HepG2 (cell line): Measurements from ENCODE around the gene NBPF4. TPM values are rescaled to one million over a fixed set of nuclear protein-coding genes. Genes with fewer than 3 reads are reported as not detected.
"Not testable (repeated sequence)": the region's sequence is repeated elsewhere in the genome, so short reads cannot be mapped to it uniquely, and the experiment has no call there.

Experiments
- ATAC-seq: fragments of 200-7000 bp; cut with Tn5 transposase; 3 replicates; pipeline ENCODE4 v1.9.1; 2020; ENCODE audit warnings: mild to moderate bottlenecking, moderate library complexity
- BruUV-seq: library from RNA; stranded (reverse); fragments of 400-500 nt; replicated peaks from 2 replicates; lab custom pipeline; 2021; lab: Mats Ljungman, UMichigan
- CTCF ChIA-PET: fragments of 300-600 bp; formaldehyde crosslinking; extraction: SDS; loops from one replicate; lab custom pipeline; 2021; ENCODE audit warnings: low total read pairs, inconsistent platforms, low intra/inter-chr PET ratio; lab: Yijun Ruan, JAX
- POLR2A ChIA-PET: fragments of 350-600 bp; sonication (Branson Sonifier 250); formaldehyde crosslinking; loops from one replicate; lab custom pipeline; 2020; ENCODE audit warnings: antibody characterized with exemption, inconsistent platforms; lab: Yijun Ruan, JAX
- DNase-seq: peaks from one replicate; pipeline ENCODE4 v3.0.0-alpha.2; 2015; ENCODE audit warnings: low spot score
- FAIRE-seq: peaks from 3 replicates; lab custom pipeline; 2011; peaks lifted over from hg19 to GRCh38; lab: Jason Lieb, UNC
- H2AFZ ChIP-seq: one replicate; pipeline ENCODE4 v1.6.1; 2011; ENCODE audit warnings: low read length, inconsistent platforms
- H3K27ac ChIP-seq: fragments of 300-600 bp; 3 replicates; pipeline ENCODE4 v1.8.0; 2011; ENCODE audit warnings: mixed run types, mild to moderate bottlenecking, mixed read lengths, low read length, inconsistent platforms; ENCODE audit not compliant: insufficient read depth; ENCODE audit errors: extremely low read length
- H3K27me3 ChIP-seq, 2 experiments: fragments of 200-600 bp in 1 of 2; 2 replicates in 1 of 2; 3 replicates in 1 of 2; pipeline versions ENCODE4 v1.6.0 to v1.8.0; 2011; ENCODE audit warnings: low read length in 2 of 2, mild to moderate bottlenecking in 2 of 2, moderate library complexity in 2 of 2, inconsistent platforms in 1 of 2; ENCODE audit not compliant: insufficient read depth in 2 of 2, control insufficient read depth in 1 of 2
- H3K36me3 ChIP-seq, 2 experiments: fragments of 200-600 bp in 1 of 2; replicated peaks in 1 of 2; 2 replicates in 1 of 2; 3 replicates in 1 of 2; pipeline versions ENCODE4 v1.5.1 to v1.8.0; 2011; ENCODE audit warnings: low read length in 2 of 2, inconsistent platforms in 1 of 2; ENCODE audit not compliant: insufficient read depth in 2 of 2, control insufficient read depth in 1 of 2
- H3K4me1 ChIP-seq: 2 replicates; pipeline ENCODE4 v1.5.1; 2012; ENCODE audit warnings: low read length, inconsistent platforms; ENCODE audit not compliant: insufficient read depth
- H3K4me2 ChIP-seq: 2 replicates; pipeline ENCODE4 v1.6.0; 2011; ENCODE audit warnings: low read depth, low read length, inconsistent platforms
- H3K4me3 ChIP-seq, 3 experiments: fragments of 200-600 bp in 1 of 3; sonication (generic), shearing (Covaris generic) in 1 of 3; replicated peaks in 1 of 3; 2 replicates each; pipeline ENCODE4 v1.5.1; 2011 to 2016; ENCODE audit warnings: low read length in 3 of 3, inconsistent platforms in 2 of 3, low read depth in 2 of 3, mild to moderate bottlenecking in 2 of 3, control low read depth in 1 of 3, mixed read lengths in 1 of 3; ENCODE audit not compliant: insufficient read depth in 1 of 3
- H3K79me2 ChIP-seq: one replicate; pipeline ENCODE4 v1.6.1; 2011; ENCODE audit warnings: low read length, inconsistent platforms; ENCODE audit not compliant: insufficient read depth
- H3K9ac ChIP-seq: 2 replicates; pipeline ENCODE4 v1.6.0; 2011; ENCODE audit warnings: mild to moderate bottlenecking, low read depth, low read length, inconsistent platforms; ENCODE audit not compliant: insufficient read depth
- H3K9me3 ChIP-seq: 2 replicates; pipeline ENCODE4 v1.5.1; 2012; ENCODE audit warnings: mild to moderate bottlenecking, low read length
- H4K20me1 ChIP-seq: 2 replicates; pipeline ENCODE4 v1.6.0; 2011; ENCODE audit warnings: inconsistent platforms, mild to moderate bottlenecking, low read length, moderate library complexity; ENCODE audit not compliant: insufficient read depth
- WGBS: methylation state at CpG from one replicate; pipeline ENCODE4 v1.1.6; 2017; ENCODE audit warnings: low lambda C conversion rate; 5-methylcytosine and 5-hydroxymethylcytosine counted together
- in situ Hi-C: cut with HindIII; loops from 2 replicates; pipeline ENCODE4 v1.10.0; 2017; ENCODE audit warnings: low pct_unique_long_range_greater_than_20kb; ENCODE audit not compliant: extremely low pct_ligation_motif_present
- intact Hi-C: fragments of 100-400 bp; cut with micrococcal nuclease; formaldehyde crosslinking; loops from one replicate; pipeline ENCODE4 v1.10.0; 2022; ENCODE audit not compliant: unreplicated experiment
- polyA plus RNA-seq, 8 experiments: library from polyadenylated mRNA; depleted of rRNA in 3 of 8; stranded (reverse) in 7 of 8; unstranded in 1 of 8; fragments of >200 nt; fragmentation: Illumina TruSeq in 4 of 8; extraction: Trizol in 4 of 8; gene quantifications; 2 replicates each; pipeline versions ENCODE4 v1.2.1 to v1.2.3, GENCODE V29; 2011 to 2016; ENCODE audit warnings: low read depth in 4 of 8, missing spikeins in 1 of 8, mixed read lengths in 1 of 8; ENCODE audit not compliant: insufficient read depth in 1 of 8
- total RNA-seq, 5 experiments: library from RNA; depleted of rRNA; stranded (reverse); fragments of >200 nt; fragmentation: Illumina TruSeq; extraction: Trizol; gene quantifications; 2 replicates each; pipeline ENCODE4 v1.2.3, GENCODE V29; 2016; ENCODE audit warnings: low read depth in 1 of 5

NBPF4 gene
- total and polyA plus RNA-seq, 2 of the 13 experiments (the other 11 are each of a cell fraction or from before 2014, with no cell fraction given) = not detected

DNA sequence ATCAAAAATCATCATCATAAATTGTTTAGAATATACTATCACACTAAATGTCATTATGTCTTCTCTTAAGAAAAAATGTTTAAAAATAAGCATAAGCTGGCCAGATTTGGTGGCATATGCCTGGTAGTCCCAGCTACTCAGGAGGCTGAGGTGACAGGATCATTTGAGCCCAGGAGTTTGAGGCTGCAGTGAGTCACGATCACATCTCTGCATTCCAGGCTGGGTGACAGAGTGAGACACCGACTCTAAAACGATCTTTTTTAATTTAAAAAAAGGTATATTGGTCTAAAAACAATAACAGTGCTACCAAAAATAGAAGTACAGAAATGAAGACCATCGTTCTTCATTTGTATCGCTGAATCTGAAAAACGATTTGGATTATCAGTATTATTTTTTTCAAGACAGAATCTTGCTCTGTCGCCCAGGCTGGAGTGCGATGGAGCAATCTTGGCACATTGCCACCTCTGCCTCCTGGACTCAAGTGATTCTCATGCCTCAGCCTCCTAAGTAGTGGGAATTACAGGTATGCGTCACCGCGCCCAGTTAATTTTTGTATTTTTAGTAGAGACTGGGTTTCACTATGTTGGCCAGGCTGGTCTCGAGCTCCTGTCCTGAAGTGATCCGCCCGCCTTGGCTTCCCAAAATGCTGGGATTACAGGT is 26.2 kb downstream of the NBPF4 start:
- BruUV-seq, H3K9me3 ChIP-seq, H2AFZ ChIP-seq, H3K4me2 ChIP-seq, H3K27me3 ChIP-seq, ATAC-seq, H3K36me3 ChIP-seq, H3K4me3 ChIP-seq, H4K20me1 ChIP-seq, H3K9ac ChIP-seq, H3K79me2 ChIP-seq, DNase-seq, H3K4me1 ChIP-seq, POLR2A ChIA-PET, CTCF ChIA-PET, intact Hi-C loops, in situ Hi-C loops, FAIRE-seq, H3K27ac ChIP-seq: not testable (repeated sequence)
- 42% methylated on average over 14 of the region's 14 CpGs for WGBS

DNA sequence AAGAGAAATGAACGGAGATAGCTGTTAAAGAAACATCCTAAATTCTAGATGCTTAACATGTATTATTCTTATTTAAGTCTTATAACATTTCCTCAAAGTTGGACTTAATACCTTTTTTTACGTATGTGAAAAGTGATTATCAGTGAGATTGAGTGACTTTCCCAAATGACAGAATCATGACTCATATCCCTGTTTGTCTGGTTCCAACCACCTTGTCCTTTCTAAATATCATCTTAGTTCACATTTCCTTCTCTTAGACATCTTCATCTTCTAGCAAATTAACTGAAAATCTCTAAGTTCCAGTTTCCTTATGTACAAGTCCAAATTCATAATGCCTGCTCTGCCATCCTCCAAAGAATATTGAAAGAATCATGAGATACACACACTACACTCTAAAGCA is 26.9 kb downstream of the NBPF4 start:
- H3K27me3 ChIP-seq, H3K79me2 ChIP-seq, ATAC-seq, H2AFZ ChIP-seq, H3K4me3 ChIP-seq, in situ Hi-C loops, H4K20me1 ChIP-seq, CTCF ChIA-PET, H3K9ac ChIP-seq, H3K9me3 ChIP-seq, POLR2A ChIA-PET, H3K4me2 ChIP-seq, intact Hi-C loops, BruUV-seq, DNase-seq, FAIRE-seq, H3K4me1 ChIP-seq, H3K36me3 ChIP-seq, H3K27ac ChIP-seq: not testable (repeated sequence)
- 2% methylated on average over 2 of the region's 2 CpGs for WGBS

DNA sequence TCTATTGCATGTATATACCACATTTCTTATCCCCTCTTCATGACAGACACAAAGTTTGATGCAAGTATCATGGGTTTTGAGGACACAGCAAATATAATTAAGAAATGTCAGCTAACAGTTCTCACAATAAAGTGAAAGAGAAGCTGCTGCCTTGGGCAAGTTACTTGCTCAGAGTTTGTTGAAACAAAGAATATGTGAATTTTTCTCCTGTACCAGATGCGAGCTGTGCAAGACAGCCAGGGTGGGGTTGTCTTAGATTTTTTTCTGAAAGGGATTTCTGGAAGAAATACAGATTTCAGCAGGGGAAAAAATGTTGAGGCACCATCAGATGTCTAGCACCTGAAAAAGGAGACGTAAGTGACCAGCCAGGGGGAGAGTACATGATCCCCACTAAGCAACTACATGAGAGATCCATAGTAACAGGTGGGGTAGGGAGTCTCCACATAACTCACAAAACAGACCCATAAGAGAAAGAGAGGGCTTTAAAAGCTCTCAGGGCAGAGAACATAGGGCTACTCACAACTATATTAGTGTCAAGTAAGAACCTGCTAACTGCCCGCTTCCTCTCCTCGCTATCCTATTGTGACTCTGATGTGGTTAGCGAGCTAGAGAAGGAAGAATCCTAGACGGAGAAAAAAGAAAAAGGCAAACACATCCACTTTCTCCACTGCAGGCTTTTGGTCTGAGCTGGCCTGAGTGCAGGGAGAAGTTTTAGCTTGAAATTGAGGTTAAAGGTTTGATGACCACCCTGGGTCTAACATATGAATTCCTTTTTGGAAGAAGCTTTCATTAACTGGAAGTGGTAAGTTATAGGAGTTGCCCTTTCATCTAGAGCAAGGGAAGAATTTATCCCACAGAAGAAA is 27.6 kb downstream of the NBPF4 start:
- H3K4me2 ChIP-seq, intact Hi-C loops, ATAC-seq, H3K79me2 ChIP-seq, in situ Hi-C loops, FAIRE-seq, CTCF ChIA-PET, H3K9me3 ChIP-seq, POLR2A ChIA-PET, H3K4me1 ChIP-seq, H3K27me3 ChIP-seq, H3K36me3 ChIP-seq, DNase-seq, H4K20me1 ChIP-seq, H3K4me3 ChIP-seq, H3K27ac ChIP-seq, H2AFZ ChIP-seq, H3K9ac ChIP-seq, BruUV-seq: not testable (repeated sequence)
- 10% methylated on average over 6 of the region's 6 CpGs for WGBS
